Measurements from ENCODE around the gene KREMEN1.

Gene KREMEN1

GRCh38 chr22:29201782-29202181, 128.9 kb downstream of the KREMEN1 start:
- DNase-seq (ENCODE audit: insufficient read length, low spot score) (no peak), FAIRE-seq (no peak)

- FAIRE-seq (peak; percentile 100), DNase-seq (ENCODE audit: insufficient read length, low spot score) (peak; percentile 86)
Measured at GRCh38 chr22:29202212-29203192, 129.7 kb downstream of the KREMEN1 start.

GRCh38 chr22:29203488-29204454, 130.9 kb downstream of the KREMEN1 start:
- DNase-seq (ENCODE audit: insufficient read length, low spot score) (no peak), FAIRE-seq (peak; percentile 83)

GRCh38 chr22:29204455-29205183, 131.8 kb downstream of the KREMEN1 start:
- FAIRE-seq: peak; percentile 75
- DNase-seq (ENCODE audit: insufficient read length, low spot score): no peak

GRCh38 chr22:29205252-29205593, 132.4 kb downstream of the KREMEN1 start:
- FAIRE-seq (peak; percentile 71), DNase-seq (ENCODE audit: insufficient read length, low spot score) (no peak)

- FAIRE-seq (peak; percentile 55), DNase-seq (ENCODE audit: insufficient read length, low spot score) (no peak)
Measured at GRCh38 chr22:29205594-29206371, 132.9 kb downstream of the KREMEN1 start, which contains the start of gene EMID1. EMID1 (plus strand) TSS chr22:29205896; CDS start chr22:29206039, 143 bp downstream.

- FAIRE-seq: peak; percentile 45
- DNase-seq (ENCODE audit: insufficient read length, low spot score): no peak
Measured at GRCh38 chr22:29206372-29207242, 133.8 kb downstream of the KREMEN1 start.

- FAIRE-seq (peak; percentile 45), DNase-seq (ENCODE audit: insufficient read length, low spot score) (no peak)
Measured at GRCh38 chr22:29207243-29207550, 134.4 kb downstream of the KREMEN1 start.

GRCh38 chr22:29207562-29208501, 135.0 kb downstream of the KREMEN1 start:
- no peak for DNase-seq (ENCODE audit: insufficient read length, low spot score)
- no peak for FAIRE-seq

GRCh38 chr22:29208502-29208862, 135.6 kb downstream of the KREMEN1 start:
- peak; percentile 64 for FAIRE-seq

GRCh38 chr22:29208879-29209623, 136.2 kb downstream of the KREMEN1 start:
- peak; percentile 84 for FAIRE-seq
- DNase-seq (ENCODE audit: insufficient read length, low spot score): no peak

More at GRCh38 chr22:29208502-29208862, 135.6 kb downstream of the KREMEN1 start:
- DNase-seq (ENCODE audit: insufficient read length, low spot score): no peak

- DNase-seq (ENCODE audit: insufficient read length, low spot score): no peak
Measured at GRCh38 chr22:29209624-29209929, 136.7 kb downstream of the KREMEN1 start.

GRCh38 chr22:29211066-29211465, 138.2 kb downstream of the KREMEN1 start:
- FAIRE-seq: no peak
- DNase-seq (ENCODE audit: insufficient read length, low spot score): no peak

More at GRCh38 chr22:29209624-29209929, 136.7 kb downstream of the KREMEN1 start:
- no peak for FAIRE-seq

- FAIRE-seq (no peak), DNase-seq (ENCODE audit: insufficient read length, low spot score) (no peak)
Measured at GRCh38 chr22:29211466-29211865, 138.6 kb downstream of the KREMEN1 start.

GRCh38 chr22:29212743-29213142, 139.9 kb downstream of the KREMEN1 start:
- no peak for FAIRE-seq
- no peak for DNase-seq (ENCODE audit: insufficient read length, low spot score)

GRCh38 chr22:29213493-29213892, 140.7 kb downstream of the KREMEN1 start:
- DNase-seq (ENCODE audit: insufficient read length, low spot score): no peak
- no peak for FAIRE-seq

- FAIRE-seq (no peak), DNase-seq (ENCODE audit: insufficient read length, low spot score) (no peak)
Measured at GRCh38 chr22:29214232-29214631, 141.4 kb downstream of the KREMEN1 start.
